Hematopoietic multipotent progenitor cell treated with erythropoietin and hydrocortisone succinate and interleukin-3 and kit ligand, for 4 days (in vitro differentiated cells): ENCODE measurements around the gene CLEC5A.
A peak's percentile ranks its signal among the peaks of the same experiment; 100 is the strongest.
"Not testable (repeated sequence)": the region's sequence is repeated elsewhere in the genome, so short reads cannot be mapped to it uniquely, and the experiment has no call there.

Source experiments
- DNase-seq: peaks from one replicate; pipeline ENCODE4 v3.0.0-alpha.2; 2015

Gene CLEC5A

GRCh38 chr7:141945356-141945755, 1.4 kb downstream of the CLEC5A start:
- peak; percentile 66 for DNase-seq

- no peak for DNase-seq
Observed at GRCh38 chr7:141944811-141945210, 2.0 kb downstream of the CLEC5A start.

- DNase-seq, result no peak
Observed at GRCh38 chr7:141943846-141944245, 2.9 kb downstream of the CLEC5A start.

GRCh38 chr7:141941075-141941474, 5.7 kb downstream of the CLEC5A start:
- no peak for DNase-seq

- DNase-seq, result no peak
Observed at GRCh38 chr7:141930211-141930610, 16.6 kb downstream of the CLEC5A start.

- DNase-seq, result peak; percentile 14
Observed at GRCh38 chr7:141928845-141929195, 18.0 kb downstream of the CLEC5A start.

GRCh38 chr7:141928146-141928844, 18.5 kb downstream of the CLEC5A start:
- DNase-seq, result peak; percentile 57

- DNase-seq, result no peak
Observed at GRCh38 chr7:141920281-141920680, 26.5 kb downstream of the CLEC5A start.

- DNase-seq, result no peak
Observed at GRCh38 chr7:141916099-141916498, 30.7 kb downstream of the CLEC5A start, which contains the start of gene OR9A4. Gene OR9A4, plus strand, starts transcription at chr7:141916399. Its CDS starts 2,477 bp downstream, at chr7:141918876.

- DNase-seq, result peak; percentile 37
Observed at GRCh38 chr7:141915565-141915964, 31.2 kb downstream of the CLEC5A start.

- no peak for DNase-seq
Observed at GRCh38 chr7:141911391-141911790, 35.4 kb downstream of the CLEC5A start.

GRCh38 chr7:141906285-141906684, 40.5 kb downstream of the CLEC5A start:
- DNase-seq, result no peak

GRCh38 chr7:141899366-141899765, 47.4 kb downstream of the CLEC5A start:
- DNase-seq, result not testable (repeated sequence)

GRCh38 chr7:141891336-141891735, 55.4 kb downstream of the CLEC5A start:
- no peak for DNase-seq

- DNase-seq, result peak; percentile 21
Observed at GRCh38 chr7:141889321-141889720, 57.5 kb downstream of the CLEC5A start.

- no peak for DNase-seq
Observed at GRCh38 chr7:141884539-141885225, 62.1 kb downstream of the CLEC5A start.

- no peak for DNase-seq
Observed at GRCh38 chr7:141880960-141881359, 65.8 kb downstream of the CLEC5A start.

GRCh38 chr7:141877365-141877764, 69.4 kb downstream of the CLEC5A start:
- no peak for DNase-seq
